DND-41 (cell line): ENCODE results near the gene C3orf20.

Experiments
- ATAC-seq: fragments of 200-7000 bp; cut with Tn5 transposase; 3 replicates; pipeline ENCODE4 v1.9.1; 2021; ENCODE audit warnings: low read depth; ENCODE audit not compliant: insufficient read depth
- DNase-seq: peaks from one replicate; pipeline ENCODE4 v3.0.0-alpha.2; 2020
- H2AFZ ChIP-seq: 2 replicates; pipeline ENCODE4 v1.6.0; 2012; ENCODE audit warnings: low read depth, low read length
- H3K27ac ChIP-seq: 2 replicates; pipeline ENCODE4 v1.5.1; 2012; ENCODE audit warnings: low read length, inconsistent platforms
- H3K27me3 ChIP-seq: fragments of 200-600 bp; sonication (generic); 2 replicates; pipeline ENCODE4 v1.6.0; 2012; ENCODE audit warnings: low read length, mild to moderate bottlenecking, inconsistent platforms; ENCODE audit not compliant: insufficient read depth, poor library complexity
- H3K36me3 ChIP-seq: 2 replicates; pipeline ENCODE4 v1.5.1; 2012; ENCODE audit warnings: low read length, inconsistent platforms; ENCODE audit not compliant: insufficient read depth
- H3K4me1 ChIP-seq: 2 replicates; pipeline ENCODE4 v1.5.1; 2012; ENCODE audit warnings: mild to moderate bottlenecking, low read length; ENCODE audit not compliant: insufficient read depth
- H3K4me2 ChIP-seq: 2 replicates; pipeline ENCODE4 v1.6.0; 2012; ENCODE audit warnings: mild to moderate bottlenecking, moderate library complexity, low read length, inconsistent platforms; ENCODE audit not compliant: insufficient read depth
- H3K4me3 ChIP-seq, 2 experiments: fragments of 200-600 bp in 1 of 2; shearing (Covaris generic) in 1 of 2; 2 replicates each; pipeline ENCODE4 v1.5.1; 2012 to 2016; ENCODE audit warnings: inconsistent platforms in 2 of 2, low read length in 2 of 2, mild to moderate bottlenecking in 2 of 2, low read depth in 1 of 2, moderate library complexity in 1 of 2
- H3K79me2 ChIP-seq: 2 replicates; pipeline ENCODE4 v1.6.0; 2012; ENCODE audit warnings: low read length, inconsistent platforms; ENCODE audit not compliant: insufficient read depth
- H3K9ac ChIP-seq: 2 replicates; pipeline ENCODE4 v1.6.0; 2012; ENCODE audit warnings: low read depth, mild to moderate bottlenecking, inconsistent platforms, low read length, moderate library complexity
- H3K9me3 ChIP-seq: 2 replicates; pipeline ENCODE4 v1.5.1; 2012; ENCODE audit warnings: low read length, moderate library complexity, mild to moderate bottlenecking, inconsistent platforms; ENCODE audit not compliant: insufficient read depth, severe bottlenecking
- H4K20me1 ChIP-seq: 2 replicates; pipeline ENCODE4 v1.6.0; 2012; ENCODE audit warnings: low read length; ENCODE audit not compliant: insufficient read depth
- EZH2 ChIP-seq: IDR thresholded peaks from 3 replicates; pipeline ENCODE4 v1.6.1; 2012; ENCODE audit warnings: borderline replicate concordance, low read depth, mild to moderate bottlenecking, moderate library complexity, low read length, inconsistent platforms; ENCODE audit not compliant: severe bottlenecking
- TF ChIP-seq, protein P1 (sequence below): IDR thresholded peaks from 2 replicates; pipeline ENCODE4 v1.5.1; 2012; ENCODE audit warnings: borderline replicate concordance, low read length, moderate library complexity, mild to moderate bottlenecking; ENCODE audit not compliant: poor library complexity, severe bottlenecking; ENCODE audit errors: extremely low read depth

The C3orf20 gene

DNA sequence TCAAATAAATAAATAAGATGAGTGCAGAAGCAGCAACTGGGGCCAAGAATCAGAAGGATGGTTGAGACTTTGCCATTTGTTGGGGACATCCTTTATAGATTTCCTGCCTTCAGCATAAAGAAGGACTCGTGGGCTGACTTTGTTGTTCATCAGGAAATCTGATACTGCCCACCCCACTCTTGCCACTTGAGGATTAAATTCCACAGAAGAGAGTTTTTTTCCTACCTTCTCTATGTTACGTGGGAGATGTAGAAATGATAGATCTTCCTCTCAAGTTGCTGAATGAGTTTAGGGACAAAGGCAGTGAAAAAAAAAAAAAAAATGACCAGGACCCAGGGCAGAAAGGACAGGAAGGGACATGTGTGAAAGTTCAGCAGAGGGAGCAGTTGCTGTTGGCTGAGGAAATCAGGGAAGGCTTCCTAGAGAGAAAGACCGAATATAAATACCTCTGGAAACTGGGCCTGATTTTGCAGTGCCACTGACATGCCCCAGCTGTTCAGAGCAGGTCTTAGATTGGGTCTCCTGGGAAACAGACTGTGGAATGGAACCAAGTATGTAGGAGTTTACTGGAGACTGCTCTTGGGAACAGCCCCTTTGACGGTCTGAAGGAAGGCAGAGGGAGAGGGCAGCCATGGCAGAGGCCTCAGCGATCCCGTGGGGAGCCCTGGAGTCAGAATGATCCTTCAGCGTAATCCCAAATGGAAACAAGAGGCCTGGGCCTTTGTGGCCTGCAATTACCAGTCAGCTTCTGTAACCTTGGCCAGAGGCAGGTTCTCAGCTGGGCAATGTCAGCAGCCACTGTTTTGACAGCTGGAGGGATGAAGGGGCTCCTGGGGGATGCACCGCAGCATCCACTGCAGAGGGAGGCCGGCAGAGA lies 50.9 kb downstream of the C3orf20 start:
- no peak for DNase-seq
- no peak overlapping the region for H3K4me3 ChIP-seq
- TF ChIP-seq, protein P1, sequence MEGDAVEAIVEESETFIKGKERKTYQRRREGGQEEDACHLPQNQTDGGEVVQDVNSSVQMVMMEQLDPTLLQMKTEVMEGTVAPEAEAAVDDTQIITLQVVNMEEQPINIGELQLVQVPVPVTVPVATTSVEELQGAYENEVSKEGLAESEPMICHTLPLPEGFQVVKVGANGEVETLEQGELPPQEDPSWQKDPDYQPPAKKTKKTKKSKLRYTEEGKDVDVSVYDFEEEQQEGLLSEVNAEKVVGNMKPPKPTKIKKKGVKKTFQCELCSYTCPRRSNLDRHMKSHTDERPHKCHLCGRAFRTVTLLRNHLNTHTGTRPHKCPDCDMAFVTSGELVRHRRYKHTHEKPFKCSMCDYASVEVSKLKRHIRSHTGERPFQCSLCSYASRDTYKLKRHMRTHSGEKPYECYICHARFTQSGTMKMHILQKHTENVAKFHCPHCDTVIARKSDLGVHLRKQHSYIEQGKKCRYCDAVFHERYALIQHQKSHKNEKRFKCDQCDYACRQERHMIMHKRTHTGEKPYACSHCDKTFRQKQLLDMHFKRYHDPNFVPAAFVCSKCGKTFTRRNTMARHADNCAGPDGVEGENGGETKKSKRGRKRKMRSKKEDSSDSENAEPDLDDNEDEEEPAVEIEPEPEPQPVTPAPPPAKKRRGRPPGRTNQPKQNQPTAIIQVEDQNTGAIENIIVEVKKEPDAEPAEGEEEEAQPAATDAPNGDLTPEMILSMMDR = no peak
- no peak for TF ChIP-seq EZH2
- H3K27ac ChIP-seq = no peak overlapping the region
- no peaks in the 10 kb centered on the region for H3K4me1 ChIP-seq
- no peak overlapping the region for H3K9ac ChIP-seq
- H4K20me1 ChIP-seq = no peaks in the 10 kb centered on the region
- H2AFZ ChIP-seq = no peak overlapping the region
- no peaks in the 10 kb centered on the region for H3K9me3 ChIP-seq
- no peaks in the 10 kb centered on the region for H3K36me3 ChIP-seq
- H3K4me2 ChIP-seq = no peak overlapping the region
- no peaks in the 10 kb centered on the region for H3K27me3 ChIP-seq
- H3K79me2 ChIP-seq = no peaks in the 10 kb centered on the region
- ATAC-seq = no peak

DNA sequence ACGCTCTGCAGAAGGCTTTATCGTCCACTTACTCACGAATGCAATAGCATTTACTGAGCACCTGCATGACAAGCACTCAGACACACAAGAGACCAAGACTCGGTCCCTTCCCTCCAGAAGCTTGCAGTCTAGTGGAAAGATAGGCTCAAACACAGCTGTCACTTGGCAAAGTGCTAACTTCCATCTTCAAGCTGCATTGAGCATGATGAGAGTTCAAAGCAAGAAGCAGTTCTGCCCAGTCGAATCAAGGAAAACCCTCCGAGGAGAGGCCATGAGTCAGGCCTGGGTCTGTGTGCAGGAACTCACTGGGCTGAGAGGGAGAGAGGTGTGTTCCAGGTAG lies 51.5 kb downstream of the C3orf20 start:
- no peak overlapping the region for H3K4me3 ChIP-seq
- ATAC-seq = no peak
- H3K27me3 ChIP-seq = no peaks in the 10 kb centered on the region
- H2AFZ ChIP-seq = no peak overlapping the region
- H3K79me2 ChIP-seq = no peaks in the 10 kb centered on the region
- H3K4me2 ChIP-seq = no peak overlapping the region
- TF ChIP-seq EZH2 = no peak
- TF ChIP-seq, protein P1 = no peak
- no peaks in the 10 kb centered on the region for H3K9me3 ChIP-seq
- DNase-seq = no peak
- H3K36me3 ChIP-seq = no peaks in the 10 kb centered on the region
- no peak overlapping the region for H3K9ac ChIP-seq
- no peak overlapping the region for H3K27ac ChIP-seq
- H3K4me1 ChIP-seq = no peaks in the 10 kb centered on the region
- H4K20me1 ChIP-seq = no peaks in the 10 kb centered on the region

DNA sequence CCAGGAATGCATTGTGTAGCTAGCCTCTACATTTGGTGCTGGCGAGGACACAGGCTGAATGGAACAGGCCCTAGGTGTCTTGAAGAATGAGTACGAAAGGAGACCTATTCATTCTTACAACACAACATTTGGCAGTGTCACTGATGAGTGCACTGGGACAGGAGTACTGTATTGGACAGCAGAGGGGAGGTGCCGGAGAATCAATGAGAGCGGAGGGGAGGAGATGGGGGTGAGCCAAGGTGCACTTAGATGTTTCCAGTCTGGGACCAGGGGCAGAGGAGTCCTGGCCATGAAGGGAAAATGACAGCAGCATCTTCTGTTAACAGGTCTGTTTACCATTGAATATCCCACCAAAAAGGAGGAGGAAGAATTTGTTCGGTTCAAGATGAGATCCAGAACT lies 53.2 kb downstream of the C3orf20 start:
- no peaks in the 10 kb centered on the region for H3K4me1 ChIP-seq

More for the DNA sequence above, 53.2 kb downstream of the C3orf20 start:
- Histone ChIP-seq H3K27ac (no peak overlapping the region), H4K20me1 (no peaks in the 10 kb centered on the region), H3K9ac (no peak overlapping the region), H3K79me2 (no peaks in the 10 kb centered on the region), H3K9me3 (no peaks in the 10 kb centered on the region), H2AFZ (no peak overlapping the region), H3K27me3 (no peaks in the 10 kb centered on the region), H3K4me2 (no peak overlapping the region), H3K4me3 (no peak overlapping the region), H3K36me3 (no peaks in the 10 kb centered on the region)
- no peak for DNase-seq
- TF ChIP-seq EZH2 = no peak
- TF ChIP-seq, protein P1 = no peak
- no peak for ATAC-seq
